CD4-positive, alpha-beta T cell treated with Interferon alpha-2 for 1 hour (primary cell): ENCODE measurements around the gene ETV5.
A peak's percentile ranks its signal among the peaks of the same experiment; 100 is the strongest.

Experiments used
- DNase-seq, 2 donors: peaks; one replicate each; pipeline ENCODE4 v3.0.0-alpha.2; 2020 to 2022

ETV5 gene

GRCh38 chr3:186094696-186095425 lies 14.0 kb downstream of the ETV5 start:
- no peak for DNase-seq

DNA sequence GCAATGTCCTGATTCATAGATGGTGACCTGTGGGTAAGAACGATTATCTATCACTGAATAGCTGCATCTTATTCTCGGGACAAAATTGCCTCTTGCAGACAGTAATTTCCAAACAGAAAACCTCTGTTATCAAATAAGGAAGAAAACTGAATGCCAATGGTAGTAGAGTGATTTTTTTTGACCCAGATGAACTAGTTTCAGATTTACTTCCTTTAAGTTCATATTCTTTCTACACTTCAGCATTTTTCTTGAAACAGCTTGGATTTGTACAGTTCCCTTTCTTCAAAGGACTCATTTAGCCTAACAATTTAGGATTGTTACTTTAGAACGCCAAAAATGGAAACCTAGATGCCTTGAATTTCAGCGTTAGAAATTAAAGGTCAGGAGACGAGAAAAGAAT lies 14.6 kb downstream of the ETV5 start:
- no peak for DNase-seq

GRCh38 chr3:186093271-186093900 lies 15.5 kb downstream of the ETV5 start:
- DNase-seq: no peak

GRCh38 chr3:186092360-186093070 lies 16.4 kb downstream of the ETV5 start:
- DNase-seq: no peak

DNA sequence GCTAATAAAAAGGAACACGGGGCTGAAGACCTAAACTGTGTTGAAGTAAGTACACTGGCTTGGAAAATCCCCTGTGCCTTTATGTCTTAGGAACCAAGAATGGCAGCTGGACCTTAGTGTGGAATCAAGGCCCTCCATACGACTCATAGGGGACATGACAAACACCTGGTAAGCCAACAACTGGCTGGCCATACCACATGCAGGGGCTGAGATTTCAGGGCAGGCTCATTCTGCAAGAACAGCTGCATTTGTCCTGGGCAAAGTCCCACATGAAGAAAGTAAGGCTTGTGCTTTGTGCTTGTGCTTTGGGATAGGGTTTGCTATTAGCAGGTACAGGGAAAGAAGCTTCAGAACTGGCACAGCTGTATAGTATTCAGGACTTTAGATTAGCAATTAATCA lies 18.0 kb downstream of the ETV5 start:
- no peak for DNase-seq

DNA sequence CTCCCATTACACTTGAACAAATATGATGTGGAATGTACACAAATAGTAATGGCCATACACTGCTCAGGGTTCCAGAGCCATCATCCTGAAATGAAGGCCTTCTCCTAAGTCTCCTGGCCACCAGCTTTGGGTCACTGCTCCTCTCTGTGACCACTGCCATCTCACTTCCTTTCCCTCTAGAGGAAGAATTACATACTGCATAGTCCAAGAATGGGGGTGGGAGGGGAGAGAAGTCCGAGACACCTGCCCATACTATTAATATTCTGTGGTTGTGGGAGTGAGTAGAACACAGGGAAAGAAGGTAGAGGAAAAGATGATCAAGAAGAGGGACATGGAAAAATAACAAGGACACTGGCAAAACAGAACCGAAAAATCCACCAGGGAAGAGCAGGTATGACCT lies 20.6 kb downstream of the ETV5 start:
- DNase-seq: no peak

DNA sequence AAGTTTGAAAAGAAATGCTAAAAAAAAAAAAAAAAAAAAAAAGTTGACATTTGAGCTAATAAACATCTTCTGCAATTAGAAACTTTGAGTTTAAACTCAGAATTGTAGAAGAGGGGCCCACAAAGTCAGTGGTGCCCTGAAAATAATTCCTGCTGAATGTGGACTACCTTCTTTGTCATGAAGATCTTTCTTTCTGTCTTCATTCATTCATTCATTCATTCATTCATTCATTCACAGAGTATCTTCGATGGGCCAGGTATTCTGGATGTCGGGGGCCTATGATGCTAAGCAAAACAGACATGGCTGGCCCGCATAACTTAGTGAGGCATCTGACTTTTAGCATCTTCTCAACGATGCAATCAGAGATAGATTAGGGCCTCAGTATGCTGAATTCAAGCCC lies 24.6 kb downstream of the ETV5 start:
- DNase-seq: no peak

DNA sequence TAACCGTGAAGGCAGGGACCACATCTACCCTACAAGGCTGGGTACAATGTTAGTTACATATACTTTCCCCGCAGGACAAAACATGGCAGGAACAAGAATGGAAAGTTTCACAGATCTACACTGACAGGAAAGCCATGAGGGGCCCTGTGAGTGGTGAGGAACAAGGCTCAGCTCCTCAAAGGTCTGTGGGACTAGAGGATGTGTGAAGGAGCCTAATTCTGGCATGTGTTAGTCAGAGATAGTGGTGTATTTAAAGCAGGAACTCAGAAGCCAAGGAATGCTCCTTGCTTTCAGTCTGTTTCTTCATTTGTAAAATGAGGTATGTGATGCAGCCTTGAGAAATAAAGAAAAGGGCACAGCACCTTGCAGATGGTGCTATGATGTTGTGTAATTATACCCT lies 25.1 kb downstream of the ETV5 start:
- DNase-seq: no peak

DNA sequence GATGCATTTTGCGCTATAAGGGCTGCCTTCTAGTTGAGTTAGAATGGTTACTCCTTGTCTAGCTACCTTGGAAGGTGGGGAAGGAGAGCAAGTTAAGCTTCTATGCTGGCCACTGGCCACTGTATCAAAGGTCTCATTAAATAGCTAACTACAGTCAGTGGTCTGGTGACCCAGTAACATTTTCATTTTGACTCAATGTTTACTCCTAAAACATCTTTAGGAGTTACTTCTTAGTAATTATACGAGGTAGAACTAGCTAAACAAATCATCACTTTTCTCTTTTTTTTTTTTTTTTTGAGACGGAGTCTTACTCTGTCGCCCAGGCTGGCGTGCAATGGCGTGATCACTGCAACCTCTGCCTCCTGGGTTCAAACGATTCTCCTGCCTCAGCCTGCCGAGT lies 26.7 kb downstream of the ETV5 start:
- DNase-seq: no peak

DNA sequence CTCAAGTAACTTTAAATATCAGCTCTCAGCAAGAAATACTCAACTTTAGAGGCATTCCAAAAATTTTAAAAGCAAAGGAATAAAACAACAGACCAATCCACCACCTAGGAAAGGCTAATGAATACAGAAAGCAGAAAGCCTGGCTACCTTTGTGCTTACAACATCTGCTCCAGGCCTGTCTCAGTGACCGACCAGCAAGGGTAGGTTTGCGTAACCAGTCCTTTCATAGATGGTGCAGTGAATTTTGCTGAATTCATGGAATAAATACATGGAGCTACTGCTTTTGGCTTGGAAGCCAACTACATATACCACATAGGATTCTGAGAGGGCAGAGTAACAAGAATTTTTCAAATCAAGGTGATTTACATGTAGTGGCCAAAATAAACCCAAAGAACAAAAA lies 27.2 kb downstream of the ETV5 start:
- no peak for DNase-seq

DNA sequence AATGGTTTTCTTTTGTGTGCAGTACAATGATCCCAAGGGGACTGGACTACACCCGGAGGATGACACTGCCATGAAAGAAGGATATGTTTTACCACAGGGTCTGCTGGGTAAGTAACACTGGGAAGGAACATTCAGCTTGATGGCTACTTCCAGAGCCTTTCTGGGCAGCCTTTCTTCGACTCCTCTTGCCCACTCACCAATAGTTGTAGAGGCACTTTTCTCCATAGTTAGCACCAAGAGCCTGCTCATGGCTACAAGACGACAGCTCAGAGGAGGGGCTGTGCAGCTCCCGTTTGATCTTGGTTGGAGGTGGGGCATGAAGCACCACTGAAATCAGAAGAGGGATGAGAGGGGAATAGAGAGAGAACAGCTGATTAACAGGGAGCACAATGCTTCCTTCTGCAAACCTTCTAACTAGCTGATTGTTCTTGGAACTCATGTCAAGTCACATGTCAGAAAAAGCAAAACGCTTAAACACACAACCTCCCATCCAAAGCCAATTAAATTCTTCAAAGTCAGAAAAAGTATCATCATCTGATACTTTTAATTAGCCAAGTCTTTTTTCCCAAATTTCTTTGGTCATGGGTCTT lies 27.9 kb downstream of the ETV5 start:
- DNase-seq: no peak

DNA sequence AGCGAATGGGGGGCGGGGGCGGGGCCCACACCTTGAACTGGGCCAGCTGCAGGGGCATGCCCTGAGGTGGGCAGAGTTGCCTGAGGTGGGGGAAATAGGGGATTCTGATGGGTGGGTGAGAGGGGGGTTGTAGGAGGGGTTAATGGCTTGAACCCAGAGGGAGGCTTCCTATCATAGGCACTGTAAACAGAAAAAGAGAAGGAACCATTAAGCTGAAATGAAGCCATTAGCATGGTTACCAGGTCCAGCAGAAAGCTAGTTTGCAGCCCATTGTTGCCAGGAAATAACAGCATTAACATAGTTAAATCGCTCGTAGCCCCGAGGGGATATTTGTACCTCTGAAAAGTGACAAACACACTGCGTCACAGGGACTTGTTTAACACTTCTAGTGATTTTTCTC lies 29.0 kb downstream of the ETV5 start:
- no peak for DNase-seq

- no peak for DNase-seq
These were observed 31.4 kb downstream of the ETV5 start for GRCh38 chr3:186077466-186077865.

DNA sequence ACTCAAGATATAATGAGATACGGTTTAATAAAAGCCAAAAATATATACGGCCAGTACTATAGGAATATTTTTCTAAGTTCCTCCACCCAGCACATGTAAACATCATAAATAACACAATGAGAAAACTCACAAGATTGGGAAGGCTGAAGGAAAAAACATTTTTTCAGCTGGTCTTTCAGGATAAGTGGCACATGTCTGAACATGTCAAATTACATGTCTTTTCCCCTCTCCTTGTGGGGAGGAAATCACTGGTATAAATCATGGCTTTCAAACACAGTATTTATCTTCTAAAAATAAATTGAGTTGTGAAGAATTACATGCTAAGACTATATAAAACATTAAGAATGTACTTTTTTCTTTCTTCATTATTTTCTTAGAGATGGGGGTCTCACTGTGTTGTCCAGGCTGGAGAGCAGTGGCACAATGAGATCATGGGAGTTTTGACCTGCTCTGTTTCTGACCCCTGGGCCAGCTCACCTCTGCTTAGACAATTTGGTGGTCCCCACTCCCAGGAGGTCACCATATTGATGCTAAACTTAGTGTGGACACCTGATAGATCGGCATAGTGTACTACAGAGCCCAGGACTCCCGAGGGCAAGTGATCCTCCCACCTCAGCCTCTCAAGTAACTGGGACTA lies 32.8 kb downstream of the ETV5 start:
- no peak for DNase-seq

- DNase-seq: no peak
These were observed 33.4 kb downstream of the ETV5 start for GRCh38 chr3:186075489-186075888.

- DNase-seq: no peak
These were observed 35.2 kb downstream of the ETV5 start for GRCh38 chr3:186073641-186074040.

DNA sequence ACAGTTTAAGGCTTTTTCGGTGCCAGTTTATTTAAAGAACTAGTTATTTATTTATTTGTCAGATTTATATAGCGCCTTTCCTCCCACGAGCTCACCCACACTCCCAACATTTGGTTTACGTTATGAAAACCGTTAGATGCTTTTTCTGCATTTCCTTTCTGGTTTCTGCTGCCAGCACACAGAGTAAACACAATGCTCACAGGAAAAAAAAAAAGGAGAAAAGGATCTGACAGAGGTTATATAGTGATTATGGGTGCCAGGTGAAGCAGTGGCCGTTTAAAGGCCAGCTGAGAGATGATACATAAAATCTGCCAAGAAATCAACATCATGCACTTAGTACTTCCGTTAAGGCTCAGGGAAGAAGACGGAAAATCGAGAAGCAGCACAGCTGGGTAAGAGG lies 37.9 kb downstream of the ETV5 start:
- no peak for DNase-seq

DNA sequence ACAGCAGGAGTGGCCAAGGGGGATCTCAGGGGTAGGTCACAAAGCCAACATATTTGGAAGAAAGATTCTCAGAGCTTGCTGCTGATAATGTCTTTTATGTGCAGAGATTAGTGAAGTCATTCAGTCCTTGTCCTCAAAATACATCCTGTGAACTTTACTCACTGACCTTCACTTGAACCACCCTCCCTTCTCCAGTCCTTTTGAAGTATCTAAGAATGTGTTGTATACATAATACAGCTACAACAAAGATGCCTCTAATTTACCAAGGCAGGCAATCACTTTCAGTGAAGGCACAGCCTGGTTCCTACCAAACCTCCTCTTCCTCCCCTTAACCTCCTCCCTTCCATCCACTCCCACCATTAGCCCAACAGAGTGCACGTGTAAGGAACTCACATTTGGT lies 38.3 kb downstream of the ETV5 start:
- no peak for DNase-seq

GRCh38 chr3:186070133-186070532 lies 38.8 kb downstream of the ETV5 start:
- DNase-seq: no peak

GRCh38 chr3:186069199-186069598 lies 39.7 kb downstream of the ETV5 start:
- DNase-seq: no peak

DNA sequence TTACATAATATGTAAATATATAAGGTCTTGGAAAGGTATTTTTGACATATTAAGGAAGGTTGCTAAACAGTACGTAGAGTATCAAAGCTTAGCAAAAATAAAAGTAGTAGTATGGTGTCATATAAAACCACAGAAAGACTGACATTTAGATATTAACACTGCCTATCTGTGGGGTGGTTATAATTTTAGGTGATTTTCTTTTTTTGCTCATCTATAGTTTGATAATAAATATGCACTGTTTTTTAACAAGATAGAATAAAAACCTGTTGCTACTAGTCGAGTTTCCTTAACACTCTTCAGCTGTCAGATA lies 40.7 kb downstream of the ETV5 start:
- DNase-seq: no peak

GRCh38 chr3:186067360-186068242 lies 41.3 kb downstream of the ETV5 start:
- peak in 1 of 2 donors; percentile 16 for DNase-seq

- DNase-seq: peak in 1 of 2 donors; percentile 21
These were observed 48.7 kb downstream of the ETV5 start for GRCh38 chr3:186060222-186060621.
